ENCODE measurements around the gene CMTM6.

CMTM6 gene

DNA sequence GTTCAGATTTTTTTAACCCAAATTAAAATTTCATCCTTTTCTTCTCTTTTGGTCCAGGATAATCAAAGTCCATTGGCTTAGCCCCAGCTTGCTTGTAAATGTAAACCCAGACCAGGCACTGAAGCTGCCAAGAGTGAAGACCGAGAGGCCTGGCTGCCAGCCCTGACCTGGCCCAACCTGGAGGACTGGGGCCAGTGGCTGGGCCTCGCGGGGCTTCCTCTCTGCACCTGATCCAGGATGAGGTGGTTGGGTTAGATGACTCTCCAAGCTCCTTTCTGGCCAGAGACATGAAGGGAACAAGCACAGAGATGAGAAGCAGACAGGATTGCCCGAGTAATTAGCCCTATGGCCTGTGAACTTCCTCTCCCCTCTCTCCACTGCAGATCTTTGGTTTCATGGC, 50.6 kb downstream of the CMTM6 start:
- no peak for DNase-seq (ENCODE audit: low read depth)
- H3K4me3 ChIP-seq (ENCODE audit: low read length): no peak overlapping the region
- no peak for TF ChIP-seq CTCF (IDR thresholded peaks at IDR 0.05; ENCODE audit: insufficient read depth, low read depth, low read length, missing control alignments)

GRCh38 chr3:32450992-32451659, 51.5 kb downstream of the CMTM6 start:
- TF ChIP-seq CTCF (IDR thresholded peaks at IDR 0.05; ENCODE audit: insufficient read depth, low read depth, low read length, missing control alignments): no peak
- H3K4me3 ChIP-seq (ENCODE audit: low read length): no peak overlapping the region
- DNase-seq (ENCODE audit: low read depth): no peak

DNA sequence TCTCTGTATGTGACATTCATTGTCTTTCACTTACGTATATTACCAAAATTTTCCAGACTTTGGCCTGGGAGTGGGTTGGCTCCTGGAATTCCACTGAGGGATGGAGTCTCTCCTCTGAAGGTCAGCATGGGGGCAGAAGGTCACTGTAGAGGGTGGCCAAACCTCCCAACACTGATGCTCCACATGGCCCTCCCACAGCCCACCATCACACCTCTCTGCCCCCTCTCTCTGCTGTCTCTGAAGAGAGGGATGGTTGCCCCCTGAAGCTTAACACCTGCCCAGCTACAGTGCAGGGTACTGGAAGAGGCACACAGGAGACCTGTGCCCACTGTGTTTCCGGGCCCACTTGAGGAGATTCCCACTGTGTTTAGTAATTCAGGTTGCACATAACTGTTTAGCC, 52.2 kb downstream of the CMTM6 start:
- no peak for TF ChIP-seq CTCF (IDR thresholded peaks at IDR 0.05; ENCODE audit: insufficient read depth, low read depth, low read length, missing control alignments)
- H3K4me3 ChIP-seq (ENCODE audit: low read length): no peak overlapping the region
- no peak for DNase-seq (ENCODE audit: low read depth)

DNA sequence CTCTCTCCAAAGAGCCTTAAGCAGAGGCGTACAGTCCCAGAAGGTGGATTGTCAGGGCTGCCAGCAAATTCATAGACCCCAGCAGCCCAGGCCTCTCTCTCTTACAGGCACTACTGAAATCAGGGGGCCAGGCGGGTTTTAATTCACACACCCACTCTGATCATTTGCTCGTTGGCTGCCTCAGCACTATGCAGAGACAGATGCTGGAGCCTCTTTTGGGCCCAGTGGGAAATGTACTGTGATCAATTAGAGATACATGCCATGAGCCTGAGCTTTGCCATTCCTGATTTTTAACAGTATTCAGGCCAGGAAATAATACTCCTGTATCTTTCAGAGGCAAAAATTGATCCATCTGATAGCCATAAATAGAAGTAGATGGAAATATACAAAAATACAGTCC, 53.0 kb downstream of the CMTM6 start:
- no peak for TF ChIP-seq CTCF (IDR thresholded peaks at IDR 0.05; ENCODE audit: insufficient read depth, low read depth, low read length, missing control alignments)
- DNase-seq (ENCODE audit: low read depth): no peak
- no peak overlapping the region for H3K4me3 ChIP-seq (ENCODE audit: low read length)

- TF ChIP-seq CTCF (IDR thresholded peaks at IDR 0.05; ENCODE audit: insufficient read depth, low read depth, low read length, missing control alignments): no peak
- DNase-seq (ENCODE audit: low read depth): no peak
- H3K4me3 ChIP-seq (ENCODE audit: low read length): no peak overlapping the region
Observed at GRCh38 chr3:32448686-32449474, 53.8 kb downstream of the CMTM6 start.

- DNase-seq (ENCODE audit: low read depth): no peak
- TF ChIP-seq CTCF (IDR thresholded peaks at IDR 0.05; ENCODE audit: insufficient read depth, low read depth, low read length, missing control alignments): no peak
- H3K4me3 ChIP-seq (ENCODE audit: low read length): no peak overlapping the region
Observed at GRCh38 chr3:32447865-32448400, 54.7 kb downstream of the CMTM6 start.

All from epithelial cell of esophagus (primary cell).